AG08395 (cell line): ENCODE measurements around the gene CFD.
"Not testable (repeated sequence)": the region's sequence is repeated elsewhere in the genome, so short reads cannot be mapped to it uniquely, and the experiment has no call there.

Source experiments
- DNase-seq: peaks from one replicate; pipeline ENCODE4 v3.0.0; 2012; ENCODE audit warnings: mixed read lengths, low spot score

CFD gene

GRCh38 chr19:858868-859843, at the start of gene CFD:
CFD (plus strand) TSS chr19:859664; CDS start chr19:859690, 26 bp downstream.
- DNase-seq = peak; percentile 30

GRCh38 chr19:810077-810855, 49.2 kb upstream of the CFD start:
- DNase-seq = no peak

- DNase-seq = no peak
These were observed 48.5 kb upstream of the CFD start for GRCh38 chr19:810883-811489.

GRCh38 chr19:811506-812048, 47.9 kb upstream of the CFD start:
- no peak for DNase-seq

- DNase-seq = no peak
These were observed 47.3 kb upstream of the CFD start for GRCh38 chr19:812049-812746.

- no peak for DNase-seq
These were observed 46.7 kb upstream of the CFD start for GRCh38 chr19:812747-813218.

- DNase-seq = no peak
These were observed 46.0 kb upstream of the CFD start for GRCh38 chr19:813219-814151.

GRCh38 chr19:814152-815078, 45.0 kb upstream of the CFD start:
- no peak for DNase-seq

GRCh38 chr19:815079-815774, 44.2 kb upstream of the CFD start:
- no peak for DNase-seq

- DNase-seq = no peak
These were observed 43.5 kb upstream of the CFD start for GRCh38 chr19:815775-816499.

GRCh38 chr19:816500-816857, 43.0 kb upstream of the CFD start:
- DNase-seq = no peak

GRCh38 chr19:820212-820611, 39.3 kb upstream of the CFD start:
- DNase-seq = not testable (repeated sequence)

- DNase-seq = no peak
These were observed 38.1 kb upstream of the CFD start for GRCh38 chr19:821231-821824.

- DNase-seq = no peak
These were observed 37.5 kb upstream of the CFD start, which contains the start of gene PLPPR3 for GRCh38 chr19:821825-822503. PLPPR3 (minus strand) TSS chr19:821955; CDS start chr19:821559, 396 bp downstream.

- no peak for DNase-seq
These were observed 35.8 kb upstream of the CFD start for GRCh38 chr19:823565-824121.

GRCh38 chr19:824885-825284, 34.6 kb upstream of the CFD start:
- no peak for DNase-seq
